LoVo (cell line): ENCODE data around the gene KIF13A.

Experiments used
- DNase-seq: peaks from one replicate; pipeline ENCODE4 v3.0.0-alpha.2; 2016; ENCODE audit warnings: low spot score

The KIF13A gene

GRCh38 chr6:17721671-17722070, 265.8 kb downstream of the KIF13A start:
- DNase-seq: no peak

GRCh38 chr6:17719323-17720041, 268.0 kb downstream of the KIF13A start:
- no peak for DNase-seq

GRCh38 chr6:17716221-17716620, 271.2 kb downstream of the KIF13A start:
- no peak for DNase-seq

GRCh38 chr6:17714879-17715851, 272.3 kb downstream of the KIF13A start:
- DNase-seq: peak; percentile 80

- DNase-seq: no peak
These were observed 273.3 kb downstream of the KIF13A start for GRCh38 chr6:17714177-17714576.

GRCh38 chr6:17712576-17712975, 274.9 kb downstream of the KIF13A start:
- no peak for DNase-seq

- DNase-seq: no peak
These were observed 277.1 kb downstream of the KIF13A start for GRCh38 chr6:17710331-17710730.

- no peak for DNase-seq
These were observed 278.0 kb downstream of the KIF13A start for GRCh38 chr6:17709476-17709875.
